Activated CD8-positive, alpha-beta T cell treated with anti-CD3 and anti-CD28 coated beads, Interleukin-2, amount 10 ng/mL, durations not matched to agents 7 days and 5 days (primary cell): ENCODE data around the gene EMP3. TPM values are rescaled to one million over a fixed set of nuclear protein-coding genes. Genes with fewer than 3 reads are reported as not detected.
"Not testable (repeated sequence)": the region's sequence is repeated elsewhere in the genome, so short reads cannot be mapped to it uniquely, and the experiment has no call there.

Experiments
- ATAC-seq: fragments of 150-1000 bp; cut with Tn5 transposase; one replicate; pipeline ENCODE4 v1.10.0; 2021; ENCODE audit warnings: moderate library complexity
- CTCF ChIA-PET: fragments of 350-600 bp; sonication (Branson Sonifier 250); formaldehyde crosslinking; loops from one replicate; lab custom pipeline; 2021; ENCODE audit warnings: antibody characterized with exemption; lab: Charles Lee
- POLR2A ChIA-PET: fragments of 350-600 bp; sonication (Branson Sonifier 250); formaldehyde crosslinking; loops from one replicate; lab custom pipeline; 2021; ENCODE audit warnings: antibody characterized with exemption; lab: Charles Lee
- DNase-seq: peaks from one replicate; pipeline ENCODE4 v3.0.0-alpha.2; 2020
- H3K27ac Mint-ChIP-seq: one replicate; pipeline ENCODE4 v1.8.0; 2021; ENCODE audit warnings: mild to moderate bottlenecking, mixed read lengths
- H3K27me3 Mint-ChIP-seq: one replicate; pipeline ENCODE4 v1.8.0; 2021; ENCODE audit warnings: low read depth, mixed read lengths
- H3K36me3 Mint-ChIP-seq: one replicate; pipeline ENCODE4 v1.8.0; 2021; ENCODE audit warnings: low read depth, mixed read lengths
- H3K4me1 Mint-ChIP-seq: one replicate; pipeline ENCODE4 v1.8.0; 2021; ENCODE audit warnings: low read depth, mixed read lengths
- H3K4me3 Mint-ChIP-seq: one replicate; pipeline ENCODE4 v1.8.0; 2021; ENCODE audit warnings: mild to moderate bottlenecking, mixed read lengths
- H3K9me3 Mint-ChIP-seq: one replicate; pipeline ENCODE4 v1.8.0; 2022; ENCODE audit warnings: mixed read lengths; ENCODE audit not compliant: insufficient read depth
- total RNA-seq, 2 experiments: library from RNA; stranded (reverse); gene quantifications; one replicate each; pipeline ENCODE4 v1.2.3, GENCODE V29; 2021

The EMP3 gene
- total RNA-seq, 2 experiments from 2014 or later = 300 to 320 TPM

GRCh38 chr19:48363810-48364597 is 38.7 kb downstream of the EMP3 start, which contains the start of the genes SYNGR4 and TMEM143:
Gene SYNGR4 (plus strand): TSS chr19:48364367. CDS start chr19:48365843, 1,476 bp downstream.
Gene TMEM143 (minus strand): TSS chr19:48363940. CDS start chr19:48363920, 20 bp downstream.
- H3K27ac Mint-ChIP-seq = peak within 1 kb of the TSS; percentile 97
- peaks cover 7% of the 10 kb centered on the region for H3K36me3 Mint-ChIP-seq
- no peaks in the 10 kb centered on the region for H3K27me3 Mint-ChIP-seq
- ATAC-seq (peak; percentile 94), DNase-seq (peak; percentile 99)
- peaks cover 21% of the 10 kb centered on the region for H3K4me1 Mint-ChIP-seq
- POLR2A ChIA-PET = interaction anchor here (0.6 to 2.4 kb wide), 11 partner anchors 11 to 245 kb away, joined by 3 to 15 read pairs (median 5); partner anchors contain the start of gene KDELR1
- H3K9me3 Mint-ChIP-seq = no peaks in the 10 kb centered on the region
- CTCF ChIA-PET = interaction anchor here (0.6 to 3.5 kb wide), 14 partner anchors 9 to 245 kb away, joined by 3 to 43 read pairs (median 5); partner anchors contain the start of genes GRWD1 and KDELR1
- H3K4me3 Mint-ChIP-seq = peak within 1 kb of the TSS; percentile 86

DNA sequence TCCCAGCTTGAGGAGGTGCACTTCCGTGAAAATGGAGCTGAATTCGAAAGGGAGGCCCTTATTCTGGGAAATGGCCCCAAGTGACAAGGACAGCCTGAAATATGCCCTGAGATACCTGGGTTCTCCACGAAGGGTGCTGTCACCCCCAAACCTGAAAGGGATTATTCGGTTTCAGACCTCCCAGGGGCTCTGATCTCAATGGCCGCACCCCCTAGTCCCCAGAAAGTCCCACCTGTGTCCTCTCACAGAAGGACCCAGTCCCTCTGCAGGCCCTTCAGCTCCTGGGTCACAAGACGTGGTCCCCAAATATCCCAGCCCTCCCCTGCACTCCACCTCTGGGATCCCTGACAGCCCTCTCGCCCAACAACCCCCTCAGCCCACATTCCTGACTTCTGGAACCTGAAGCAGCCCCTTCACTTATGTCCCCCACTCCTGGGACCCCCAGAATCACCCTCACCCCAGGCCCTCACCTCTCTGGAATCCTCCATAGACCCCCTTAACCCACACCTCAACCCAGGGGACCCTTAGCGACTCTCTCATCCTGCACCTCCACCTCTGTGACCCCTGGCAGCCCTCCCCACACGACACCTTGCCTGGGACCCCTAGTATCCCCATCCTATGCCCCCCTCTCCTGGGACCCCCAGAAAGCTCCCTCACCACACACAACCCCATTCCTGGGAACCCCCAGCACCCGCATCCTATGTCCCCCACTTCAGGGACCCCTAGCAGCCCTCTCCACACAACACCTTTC is 39.4 kb downstream of the EMP3 start:
- Mint-ChIP-seq H3K36me3 (peaks cover 3% of the 10 kb centered on the region), H3K27ac (peak overlapping the region; percentile 97), H3K4me1 (peaks cover 21% of the 10 kb centered on the region), H3K9me3 (no peaks in the 10 kb centered on the region), H3K4me3 (peak overlapping the region; percentile 86), H3K27me3 (no peaks in the 10 kb centered on the region)
- no peak for DNase-seq
- POLR2A ChIA-PET = interaction anchor here (1.7 to 2.4 kb wide), 4 partner anchors 26 to 116 kb away, joined by 6 to 15 read pairs (median 9); partner anchors contain the start of gene KDELR1
- CTCF ChIA-PET = interaction anchor here (0.8 to 3.5 kb wide), 11 partner anchors 8 to 244 kb away, joined by 3 to 43 read pairs (median 6); partner anchors contain the start of genes GRWD1 and KDELR1
- ATAC-seq = no peak

DNA sequence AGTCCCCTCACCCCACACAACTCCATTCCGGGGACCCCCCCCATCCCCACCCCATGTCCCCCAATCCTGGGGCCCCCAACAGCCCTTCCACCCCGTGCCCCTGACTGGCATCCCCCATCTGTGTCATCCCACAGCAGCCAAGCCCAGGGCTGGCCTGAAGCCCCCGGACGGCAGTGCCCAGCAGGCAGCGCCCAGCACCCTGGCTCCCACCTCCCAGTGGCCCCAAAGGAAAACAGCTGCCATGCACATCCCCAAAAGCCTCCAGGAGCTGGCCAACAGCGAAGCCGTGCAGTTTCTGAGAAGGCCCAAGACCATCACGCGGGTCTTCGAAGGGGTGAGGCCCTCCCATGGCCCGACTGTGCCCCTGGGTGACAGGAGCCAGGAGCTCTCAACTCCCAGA is 40.2 kb downstream of the EMP3 start:
- DNase-seq (no peak), ATAC-seq (no peak)
- ChIA-PET POLR2A (interaction anchor here (2.1 kb wide), 1 partner anchor 26 kb away, joined by 15 read pairs; the partner anchor contains the start of gene KDELR1), CTCF (interaction anchor here (3.5 kb wide), 1 partner anchor 32 kb away, joined by 25 read pairs; no protein-coding TSS in a partner anchor)
- peaks cover 21% of the 10 kb centered on the region for H3K4me1 Mint-ChIP-seq
- no peaks in the 10 kb centered on the region for H3K27me3 Mint-ChIP-seq
- H3K9me3 Mint-ChIP-seq = no peaks in the 10 kb centered on the region
- H3K4me3 Mint-ChIP-seq = no peak overlapping the region
- H3K27ac Mint-ChIP-seq = peak overlapping the region; percentile 97
- H3K36me3 Mint-ChIP-seq = peaks cover 3% of the 10 kb centered on the region

DNA sequence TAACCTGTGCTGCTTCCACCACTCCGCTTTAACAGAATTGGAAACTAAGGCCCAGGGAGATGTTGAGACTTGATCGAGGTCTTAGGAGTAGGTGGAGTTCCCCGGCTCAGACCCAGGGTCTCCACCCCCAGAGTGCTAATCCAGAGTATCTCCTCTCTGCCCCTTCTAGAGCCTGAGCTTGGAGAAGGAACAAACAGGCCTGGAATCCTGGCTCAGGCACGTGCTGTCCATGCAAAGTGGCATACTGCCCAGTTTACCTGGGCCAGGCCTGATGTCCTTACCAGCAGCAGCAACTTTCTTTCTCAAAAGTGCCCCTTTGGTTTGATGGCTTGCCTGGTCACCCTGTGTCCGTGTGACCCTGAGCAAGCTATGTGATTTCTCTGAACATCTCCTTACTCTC is 42.5 kb downstream of the EMP3 start:
- Mint-ChIP-seq H3K36me3 (no peaks in the 10 kb centered on the region), H3K4me1 (peaks cover 15% of the 10 kb centered on the region), H3K27ac (no peak overlapping the region), H3K4me3 (no peak overlapping the region), H3K9me3 (no peaks in the 10 kb centered on the region), H3K27me3 (no peaks in the 10 kb centered on the region)
- POLR2A ChIA-PET = no interaction called here
- CTCF ChIA-PET = interaction anchor here (1.2 to 2.2 kb wide), 2 partner anchors 24 to 217 kb away, joined by 3 to 5 read pairs; partner anchors contain the start of gene KDELR1
- ATAC-seq (no peak), DNase-seq (no peak)

DNA sequence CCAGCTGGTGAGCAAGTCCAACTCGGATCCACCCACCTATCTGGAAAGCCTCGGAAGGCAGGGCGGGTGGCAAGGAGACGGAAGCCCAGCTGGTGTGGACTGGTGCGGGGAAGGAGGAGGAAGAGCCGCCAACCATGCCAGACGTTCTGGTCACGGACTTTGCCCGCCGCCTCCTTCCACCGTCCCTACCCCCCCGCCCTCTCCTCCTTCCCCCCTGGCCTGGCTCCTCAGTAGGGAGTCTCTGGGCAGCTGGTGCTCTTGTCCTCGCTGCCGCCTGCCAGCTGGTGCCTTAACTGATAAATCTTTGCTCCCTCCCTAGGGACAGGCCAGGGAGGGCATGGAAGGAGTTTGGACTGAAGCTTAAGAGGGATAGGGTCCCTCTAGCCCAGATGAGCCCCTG is 43.6 kb downstream of the EMP3 start:
- no peak for DNase-seq
- no peak for ATAC-seq
- Mint-ChIP-seq H3K4me1 (peaks cover 13% of the 10 kb centered on the region), H3K27me3 (no peaks in the 10 kb centered on the region), H3K36me3 (no peaks in the 10 kb centered on the region), H3K4me3 (no peak overlapping the region), H3K9me3 (no peaks in the 10 kb centered on the region), H3K27ac (no peak overlapping the region)
- ChIA-PET CTCF (interaction anchor here (2.2 kb wide), 1 partner anchor 23 kb away, joined by 5 read pairs; the partner anchor contains the start of gene KDELR1), POLR2A (no interaction called here)

- H3K27me3 Mint-ChIP-seq = no peaks in the 10 kb centered on the region
- peaks cover 1% of the 10 kb centered on the region for H3K4me1 Mint-ChIP-seq
- no peaks in the 10 kb centered on the region for H3K9me3 Mint-ChIP-seq
- peak overlapping the region; percentile 16 for H3K27ac Mint-ChIP-seq
- no peaks in the 10 kb centered on the region for H3K36me3 Mint-ChIP-seq
- H3K4me3 Mint-ChIP-seq = no peak overlapping the region
- CTCF ChIA-PET = interaction anchor here (1.4 kb wide), 1 partner anchor 21 kb away, joined by 3 read pairs; the partner anchor contains the start of gene KDELR1
- ATAC-seq (no peak), DNase-seq (no peak)
- POLR2A ChIA-PET = no interaction called here
Observed at GRCh38 chr19:48370955-48371354, 45.6 kb downstream of the EMP3 start.

GRCh38 chr19:48371367-48371766 is 46.0 kb downstream of the EMP3 start:
- Mint-ChIP-seq H3K9me3 (no peaks in the 10 kb centered on the region), H3K27ac (no peak overlapping the region), H3K36me3 (no peaks in the 10 kb centered on the region), H3K27me3 (no peaks in the 10 kb centered on the region), H3K4me3 (no peak overlapping the region), H3K4me1 (peaks cover 1% of the 10 kb centered on the region)
- DNase-seq = no peak
- CTCF ChIA-PET = interaction anchor here (1.4 kb wide), 1 partner anchor 20 kb away, joined by 3 read pairs; the partner anchor contains the start of gene KDELR1
- POLR2A ChIA-PET = no interaction called here
- ATAC-seq = no peak

- DNase-seq, ATAC-seq, H3K4me3 Mint-ChIP-seq, H3K9me3 Mint-ChIP-seq, H3K27me3 Mint-ChIP-seq, H3K4me1 Mint-ChIP-seq, POLR2A ChIA-PET, H3K36me3 Mint-ChIP-seq, H3K27ac Mint-ChIP-seq: not testable (repeated sequence)
- CTCF ChIA-PET = interaction anchor here (1.4 kb wide), 1 partner anchor 20 kb away, joined by 3 read pairs; the partner anchor contains the start of gene KDELR1
Observed at GRCh38 chr19:48371771-48372170, 46.4 kb downstream of the EMP3 start.

- no peak overlapping the region for H3K27ac Mint-ChIP-seq
- H3K4me3 Mint-ChIP-seq = no peak overlapping the region
- H3K27me3 Mint-ChIP-seq = no peaks in the 10 kb centered on the region
- no peaks in the 10 kb centered on the region for H3K36me3 Mint-ChIP-seq
- DNase-seq = no peak
- no peaks in the 10 kb centered on the region for H3K4me1 Mint-ChIP-seq
- ATAC-seq = no peak
- ChIA-PET POLR2A (interaction anchor here (0.6 to 1.0 kb wide), 2 partner anchors 40 to 169 kb away, joined by 3 read pairs; no protein-coding TSS in a partner anchor), CTCF (interaction anchor here (0.9 to 1.8 kb wide), 2 partner anchors 9 to 18 kb away, joined by 4 to 8 read pairs; partner anchors contain the start of genes KDELR1, SYNGR4 and TMEM143)
- H3K9me3 Mint-ChIP-seq = no peaks in the 10 kb centered on the region
Observed at GRCh38 chr19:48372904-48373303, 47.6 kb downstream of the EMP3 start.

GRCh38 chr19:48373567-48373966 is 48.2 kb downstream of the EMP3 start:
- no peaks in the 10 kb centered on the region for H3K4me1 Mint-ChIP-seq
- no peaks in the 10 kb centered on the region for H3K9me3 Mint-ChIP-seq
- no peak overlapping the region for H3K4me3 Mint-ChIP-seq
- no peak overlapping the region for H3K27ac Mint-ChIP-seq
- POLR2A ChIA-PET = interaction anchor here (0.6 to 1.0 kb wide), 2 partner anchors 41 to 170 kb away, joined by 3 read pairs; no protein-coding TSS in a partner anchor
- DNase-seq (no peak), ATAC-seq (no peak)
- CTCF ChIA-PET = interaction anchor here (0.6 to 1.8 kb wide), 3 partner anchors 10 to 18 kb away, joined by 3 to 8 read pairs (median 4); partner anchors contain the start of genes KDELR1, SYNGR4 and TMEM143
- H3K27me3 Mint-ChIP-seq = no peaks in the 10 kb centered on the region
- no peaks in the 10 kb centered on the region for H3K36me3 Mint-ChIP-seq

DNA sequence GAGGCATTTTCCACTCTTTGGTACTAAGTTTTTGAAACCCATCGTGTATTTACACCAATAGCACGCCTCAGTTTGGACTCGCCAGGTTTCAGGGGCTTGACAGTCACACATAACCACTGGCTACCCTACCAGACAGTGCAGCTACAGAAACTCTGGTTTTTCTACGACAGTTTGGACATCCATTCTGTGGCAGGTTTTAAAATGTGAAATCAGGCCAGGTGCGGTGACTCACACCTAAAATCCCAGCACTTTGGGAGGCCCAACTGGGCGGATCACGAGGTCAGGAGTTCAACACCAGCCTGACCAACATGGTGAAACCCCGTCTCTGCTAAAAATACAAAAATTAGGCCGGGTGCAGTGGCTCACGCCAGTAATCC is 52.8 kb downstream of the EMP3 start:
- Mint-ChIP-seq H3K36me3 (peaks cover 15% of the 10 kb centered on the region), H3K27ac (no peak overlapping the region), H3K9me3 (no peaks in the 10 kb centered on the region), H3K4me3 (no peak overlapping the region), H3K4me1 (peaks cover 6% of the 10 kb centered on the region), H3K27me3 (no peaks in the 10 kb centered on the region)
- ChIA-PET CTCF (no interaction called here), POLR2A (no interaction called here)
- ATAC-seq (no peak), DNase-seq (no peak)
